Liver (tissue), 9 donors: ENCODE results near the gene KIRREL3. TPM values are rescaled to one million over a fixed set of nuclear protein-coding genes. Genes with fewer than 3 reads are reported as not detected.

ENCODE experiments used
- DNase-seq: peaks from one replicate; pipeline ENCODE4 v3.0.0-alpha.2; 2017; ENCODE audit warnings: low spot score
- H3K27ac ChIP-seq, 2 donors: one replicate each; pipeline ENCODE4 v1.7.0; 2013; ENCODE audit warnings: inconsistent platforms in 2 of 2, low read length in 2 of 2, control low read depth in 1 of 2, low read depth in 1 of 2, mild to moderate bottlenecking in 1 of 2
- H3K27me3 ChIP-seq, 4 donors: one replicate each; pipeline versions ENCODE4 v1.6.1 to v1.7.0; 2013; ENCODE audit warnings: low read length in 3 of 4, inconsistent platforms in 1 of 4, mild to moderate bottlenecking in 1 of 4, moderate library complexity in 1 of 4; ENCODE audit not compliant: control insufficient read depth in 4 of 4, insufficient read depth in 4 of 4
- H3K36me3 ChIP-seq, 4 donors: one replicate each; pipeline versions ENCODE4 v1.6.1 to v1.7.0; 2013; ENCODE audit warnings: low read length in 3 of 4, mild to moderate bottlenecking in 3 of 4, low read depth in 1 of 4, moderate library complexity in 1 of 4; ENCODE audit not compliant: control insufficient read depth in 4 of 4, insufficient read depth in 3 of 4
- H3K4me1 ChIP-seq, 4 donors: one replicate each; pipeline versions ENCODE4 v1.6.1 to v1.7.0; 2013; ENCODE audit warnings: low read length in 3 of 4, mild to moderate bottlenecking in 3 of 4, moderate library complexity in 1 of 4; ENCODE audit not compliant: control insufficient read depth in 4 of 4, insufficient read depth in 4 of 4
- H3K4me3 ChIP-seq, 3 donors: one replicate each; pipeline versions ENCODE4 v1.6.1 to v1.7.0; 2013; ENCODE audit warnings: low read length in 3 of 3, control low read depth in 1 of 3, low read depth in 1 of 3, mild to moderate bottlenecking in 1 of 3
- H3K9ac ChIP-seq, 2 donors: one replicate each; pipeline ENCODE4 v1.7.0; 2013; ENCODE audit warnings: low read length in 2 of 2, mild to moderate bottlenecking in 2 of 2, moderate library complexity in 2 of 2, control low read depth in 1 of 2, low read depth in 1 of 2
- H3K9me3 ChIP-seq, 4 donors: one replicate each; pipeline versions ENCODE4 v1.6.1 to v1.7.0; 2013; ENCODE audit warnings: low read length in 3 of 4; ENCODE audit not compliant: control insufficient read depth in 4 of 4
- ATF3 ChIP-seq: IDR thresholded peaks from 2 replicates; pipeline ENCODE4 v1.6.1; 2016; ENCODE audit warnings: antibody characterized with exemption
- EGR1 ChIP-seq, 2 donors: IDR thresholded peaks; 2 replicates each; pipeline ENCODE4 v1.6.1; 2016 to 2018; ENCODE audit warnings: antibody characterized with exemption in 2 of 2, low read depth in 2 of 2
- FOXA1 ChIP-seq: IDR thresholded peaks from 2 replicates; pipeline ENCODE4 v1.6.1; 2016; ENCODE audit warnings: antibody characterized with exemption
- FOXA2 ChIP-seq: IDR thresholded peaks from 2 replicates; pipeline ENCODE4 v1.6.1; 2016; ENCODE audit warnings: antibody characterized with exemption
- GABPA ChIP-seq, 2 donors: IDR thresholded peaks in 1 of 2; conservative IDR thresholded peaks in 1 of 2; 2 replicates each; pipeline ENCODE4 v1.6.1; 2016; ENCODE audit warnings: antibody characterized with exemption in 2 of 2, mild to moderate bottlenecking in 1 of 2, moderate library complexity in 1 of 2
- HNF4A ChIP-seq, 2 donors: conservative IDR thresholded peaks; 2 replicates each; pipeline ENCODE4 v1.6.1; 2016; ENCODE audit warnings: antibody characterized with exemption in 2 of 2, mild to moderate bottlenecking in 2 of 2
- HNF4G ChIP-seq: IDR thresholded peaks from 2 replicates; pipeline ENCODE4 v1.6.1; 2016; ENCODE audit warnings: antibody characterized with exemption
- JUND ChIP-seq, 2 donors: IDR thresholded peaks; 2 replicates each; pipeline ENCODE4 v1.6.1; 2016; ENCODE audit warnings: antibody characterized with exemption in 2 of 2
- MAX ChIP-seq: IDR thresholded peaks from 2 replicates; pipeline ENCODE4 v1.6.1; 2016; ENCODE audit warnings: antibody characterized with exemption
- NR2F2 ChIP-seq: IDR thresholded peaks from 2 replicates; pipeline ENCODE4 v1.6.1; 2016; ENCODE audit warnings: antibody characterized with exemption
- RAD21 ChIP-seq, 2 donors: IDR thresholded peaks; 2 replicates each; pipeline ENCODE4 v1.6.1; 2016; ENCODE audit warnings: antibody characterized with exemption in 2 of 2, mild to moderate bottlenecking in 2 of 2
- REST ChIP-seq: IDR thresholded peaks from 2 replicates; pipeline ENCODE4 v1.6.1; 2016; ENCODE audit warnings: antibody characterized with exemption, mild to moderate bottlenecking
- RXRA ChIP-seq, 2 donors: IDR thresholded peaks; 2 replicates each; pipeline ENCODE4 v1.6.1; 2017 to 2018; ENCODE audit warnings: antibody characterized with exemption in 2 of 2, mild to moderate bottlenecking in 1 of 2
- SP1 ChIP-seq: IDR thresholded peaks from 2 replicates; pipeline ENCODE4 v1.6.1; 2018; ENCODE audit warnings: antibody characterized with exemption, mild to moderate bottlenecking
- TAF1 ChIP-seq: conservative IDR thresholded peaks from 2 replicates; pipeline ENCODE4 v1.6.1; 2016; ENCODE audit warnings: antibody characterized with exemption, mild to moderate bottlenecking
- YY1 ChIP-seq: IDR thresholded peaks from 2 replicates; pipeline ENCODE4 v1.6.1; 2016; ENCODE audit warnings: antibody characterized with exemption, mild to moderate bottlenecking
- WGBS: extraction: QIAGEN DNeasy Blood & Tissue Kit; methylation state at CpG from one replicate; pipeline ENCODE4 v1.1.7; 2013; 5-methylcytosine and 5-hydroxymethylcytosine counted together
- polyA plus RNA-seq, 2 donors: library from polyadenylated mRNA; stranded (reverse) in 1 of 2; unstranded in 1 of 2; fragments of 200-250 nt in 1 of 2; fragments of >200 nt in 1 of 2; fragmentation: Nextera tagmentation in 1 of 2; extraction: Ambion mirVana in 1 of 2; gene quantifications; one replicate each; pipeline versions ENCODE4 v1.2.1 to v1.2.3, GENCODE V29; 2013 to 2015
- total RNA-seq, 2 donors: library from RNA; depleted of rRNA; stranded (reverse); fragments of >200 nt; gene quantifications; one replicate each; pipeline ENCODE4 v1.2.3, GENCODE V29; 2014
- TF ChIP-seq, protein P1 (sequence below): IDR thresholded peaks from 2 replicates; pipeline ENCODE4 v1.6.1; 2016; ENCODE audit warnings: antibody characterized with exemption
- TF ChIP-seq, protein P2 (sequence below): fragments of 150-350 bp; IDR thresholded peaks from 2 replicates; pipeline ENCODE4 v1.5.1; 2017; ENCODE audit warnings: improper control_type of control experiment, low read depth, low read length; ENCODE audit not compliant: missing input control
- donor health status: healthy.
- donor health status: healthy.
- donor health status: healthy.
- donor health status: healthy.
- donor health status: healthy.

KIRREL3 gene
- total and polyA plus RNA-seq, 4 donors, result 0.03 to 0.29 (median 0.08) TPM; not detected in 1

DNA sequence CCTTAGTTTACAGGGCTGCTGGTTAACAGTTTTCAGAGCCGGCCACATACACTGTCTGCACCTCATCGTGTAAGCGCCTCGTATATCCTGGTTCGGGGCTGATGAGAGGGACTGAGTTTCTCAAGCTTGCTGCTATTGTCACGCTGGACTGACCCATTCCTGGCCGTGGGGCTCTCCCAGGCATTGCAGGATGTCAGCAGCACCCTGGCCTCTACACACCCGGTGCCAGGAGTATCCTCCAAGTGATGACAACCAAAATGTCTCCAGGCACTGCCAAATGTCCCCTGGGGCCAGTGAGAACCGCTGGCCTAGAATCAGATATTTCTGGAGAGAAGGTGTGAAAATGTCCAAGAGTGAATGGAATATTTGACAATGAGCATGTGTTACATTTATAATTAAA, 562.3 kb downstream of the KIRREL3 start:
- WGBS, result 80% methylated on average over 9 of the region's 9 CpGs
- Histone ChIP-seq H3K4me3 (no peak overlapping the region), H3K27ac (no peak overlapping the region), H3K4me1 (peaks cover under 1 to 6% (median 4%) of the 10 kb centered on the region in 4 donors), H3K27me3 (peaks cover 0 to 8% (median 0%) of the 10 kb centered on the region in 4 donors), H3K9ac (no peak overlapping the region), H3K36me3 (no peaks in the 10 kb centered on the region), H3K9me3 (no peaks in the 10 kb centered on the region)
- DNase-seq, result no peak
- no peak for TF ChIP-seq JUND (IDR thresholded peaks at IDR 0.05)
- no peak for TF ChIP-seq EGR1 (IDR thresholded peaks at IDR 0.05; ENCODE audit: low read depth in 2 of 2)
- no peak for TF ChIP-seq RAD21 (IDR thresholded peaks at IDR 0.05)
- TF ChIP-seq HNF4A (conservative IDR thresholded peaks at IDR 0.05), result no peak
- no peak for TF ChIP-seq YY1
- no peak for TF ChIP-seq GABPA (IDR thresholded peaks at IDR 0.05 in 1 of 2, conservative IDR thresholded peaks at IDR 0.05 in 1 of 2)
- TF ChIP-seq NR2F2, result no peak
- TF ChIP-seq HNF4G, result no peak
- TF ChIP-seq SP1, result no peak
- no peak for TF ChIP-seq ATF3
- TF ChIP-seq FOXA1, result no peak
- TF ChIP-seq, protein P1, sequence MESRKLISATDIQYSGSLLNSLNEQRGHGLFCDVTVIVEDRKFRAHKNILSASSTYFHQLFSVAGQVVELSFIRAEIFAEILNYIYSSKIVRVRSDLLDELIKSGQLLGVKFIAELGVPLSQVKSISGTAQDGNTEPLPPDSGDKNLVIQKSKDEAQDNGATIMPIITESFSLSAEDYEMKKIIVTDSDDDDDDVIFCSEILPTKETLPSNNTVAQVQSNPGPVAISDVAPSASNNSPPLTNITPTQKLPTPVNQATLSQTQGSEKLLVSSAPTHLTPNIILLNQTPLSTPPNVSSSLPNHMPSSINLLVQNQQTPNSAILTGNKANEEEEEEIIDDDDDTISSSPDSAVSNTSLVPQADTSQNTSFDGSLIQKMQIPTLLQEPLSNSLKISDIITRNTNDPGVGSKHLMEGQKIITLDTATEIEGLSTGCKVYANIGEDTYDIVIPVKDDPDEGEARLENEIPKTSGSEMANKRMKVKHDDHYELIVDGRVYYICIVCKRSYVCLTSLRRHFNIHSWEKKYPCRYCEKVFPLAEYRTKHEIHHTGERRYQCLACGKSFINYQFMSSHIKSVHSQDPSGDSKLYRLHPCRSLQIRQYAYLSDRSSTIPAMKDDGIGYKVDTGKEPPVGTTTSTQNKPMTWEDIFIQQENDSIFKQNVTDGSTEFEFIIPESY, result no peak
- no peak for TF ChIP-seq MAX
- no peak for TF ChIP-seq REST
- no peak for TF ChIP-seq TAF1
- no peak for TF ChIP-seq FOXA2
- TF ChIP-seq RXRA (IDR thresholded peaks at IDR 0.05), result no peak
- TF ChIP-seq, protein P2, sequence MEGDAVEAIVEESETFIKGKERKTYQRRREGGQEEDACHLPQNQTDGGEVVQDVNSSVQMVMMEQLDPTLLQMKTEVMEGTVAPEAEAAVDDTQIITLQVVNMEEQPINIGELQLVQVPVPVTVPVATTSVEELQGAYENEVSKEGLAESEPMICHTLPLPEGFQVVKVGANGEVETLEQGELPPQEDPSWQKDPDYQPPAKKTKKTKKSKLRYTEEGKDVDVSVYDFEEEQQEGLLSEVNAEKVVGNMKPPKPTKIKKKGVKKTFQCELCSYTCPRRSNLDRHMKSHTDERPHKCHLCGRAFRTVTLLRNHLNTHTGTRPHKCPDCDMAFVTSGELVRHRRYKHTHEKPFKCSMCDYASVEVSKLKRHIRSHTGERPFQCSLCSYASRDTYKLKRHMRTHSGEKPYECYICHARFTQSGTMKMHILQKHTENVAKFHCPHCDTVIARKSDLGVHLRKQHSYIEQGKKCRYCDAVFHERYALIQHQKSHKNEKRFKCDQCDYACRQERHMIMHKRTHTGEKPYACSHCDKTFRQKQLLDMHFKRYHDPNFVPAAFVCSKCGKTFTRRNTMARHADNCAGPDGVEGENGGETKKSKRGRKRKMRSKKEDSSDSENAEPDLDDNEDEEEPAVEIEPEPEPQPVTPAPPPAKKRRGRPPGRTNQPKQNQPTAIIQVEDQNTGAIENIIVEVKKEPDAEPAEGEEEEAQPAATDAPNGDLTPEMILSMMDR, result no peak
